GM19463 (cell line): Measurements from ENCODE around the gene CDK18.
A peak's percentile ranks its signal among the peaks of the same experiment; 100 is the strongest.
"Not testable (repeated sequence)": the region's sequence is repeated elsewhere in the genome, so short reads cannot be mapped to it uniquely, and the experiment has no call there.

Experiments used
- ATAC-seq: cut with Tn5 transposase; IDR thresholded peaks from one replicate; pipeline ENCODE4 v1.9.1; 2021; ENCODE audit warnings: mild to moderate bottlenecking, moderate library complexity; ENCODE audit not compliant: unreplicated experiment

The CDK18 gene

GRCh38 chr1:205480349-205480985 is 24.0 kb upstream of the CDK18 start:
- ATAC-seq: peak; percentile 72

- ATAC-seq: peak; percentile 19
Observed at GRCh38 chr1:205481218-205481617, 23.3 kb upstream of the CDK18 start.

- peak; percentile 16 for ATAC-seq
Observed at GRCh38 chr1:205481629-205482151, 22.8 kb upstream of the CDK18 start.

GRCh38 chr1:205482587-205482986 is 21.9 kb upstream of the CDK18 start:
- not testable (repeated sequence) for ATAC-seq

- no peak for ATAC-seq
Observed at GRCh38 chr1:205483372-205483771, 21.1 kb upstream of the CDK18 start.

- no peak for ATAC-seq
Observed at GRCh38 chr1:205484985-205485967, 19.2 kb upstream of the CDK18 start.

GRCh38 chr1:205486258-205486657 is 18.2 kb upstream of the CDK18 start:
- ATAC-seq: no peak

- peak; percentile 60 for ATAC-seq
Observed at GRCh38 chr1:205488074-205488723, 16.3 kb upstream of the CDK18 start.

GRCh38 chr1:205491794-205492193 is 12.7 kb upstream of the CDK18 start:
- ATAC-seq: no peak

GRCh38 chr1:205492201-205492667 is 12.2 kb upstream of the CDK18 start:
- no peak for ATAC-seq

- no peak for ATAC-seq
Observed at GRCh38 chr1:205492774-205493173, 11.7 kb upstream of the CDK18 start.

GRCh38 chr1:205493241-205494085 is 11.0 kb upstream of the CDK18 start:
- no peak for ATAC-seq

GRCh38 chr1:205494115-205494514 is 10.4 kb upstream of the CDK18 start:
- no peak for ATAC-seq

GRCh38 chr1:205495237-205495823 is 9.1 kb upstream of the CDK18 start:
- ATAC-seq: no peak

- ATAC-seq: no peak
Observed at GRCh38 chr1:205496661-205497060, 7.8 kb upstream of the CDK18 start.

GRCh38 chr1:205497351-205497750 is 7.1 kb upstream of the CDK18 start:
- ATAC-seq: no peak

- no peak for ATAC-seq
Observed at GRCh38 chr1:205499789-205500188, 4.7 kb upstream of the CDK18 start.

- no peak for ATAC-seq
Observed at GRCh38 chr1:205500240-205501233, 3.9 kb upstream of the CDK18 start.
